COLO668 (cell line): ENCODE measurements around the gene SPINK5.
"Not testable (repeated sequence)": the region's sequence is repeated elsewhere in the genome, so short reads cannot be mapped to it uniquely, and the experiment has no call there.

Source experiments
- DNase-seq: peaks from one replicate; lab custom pipeline; 2025; ENCODE audit not compliant: unreplicated experiment; lab: John Stamatoyannopoulos, UW

Gene SPINK5, protein sequence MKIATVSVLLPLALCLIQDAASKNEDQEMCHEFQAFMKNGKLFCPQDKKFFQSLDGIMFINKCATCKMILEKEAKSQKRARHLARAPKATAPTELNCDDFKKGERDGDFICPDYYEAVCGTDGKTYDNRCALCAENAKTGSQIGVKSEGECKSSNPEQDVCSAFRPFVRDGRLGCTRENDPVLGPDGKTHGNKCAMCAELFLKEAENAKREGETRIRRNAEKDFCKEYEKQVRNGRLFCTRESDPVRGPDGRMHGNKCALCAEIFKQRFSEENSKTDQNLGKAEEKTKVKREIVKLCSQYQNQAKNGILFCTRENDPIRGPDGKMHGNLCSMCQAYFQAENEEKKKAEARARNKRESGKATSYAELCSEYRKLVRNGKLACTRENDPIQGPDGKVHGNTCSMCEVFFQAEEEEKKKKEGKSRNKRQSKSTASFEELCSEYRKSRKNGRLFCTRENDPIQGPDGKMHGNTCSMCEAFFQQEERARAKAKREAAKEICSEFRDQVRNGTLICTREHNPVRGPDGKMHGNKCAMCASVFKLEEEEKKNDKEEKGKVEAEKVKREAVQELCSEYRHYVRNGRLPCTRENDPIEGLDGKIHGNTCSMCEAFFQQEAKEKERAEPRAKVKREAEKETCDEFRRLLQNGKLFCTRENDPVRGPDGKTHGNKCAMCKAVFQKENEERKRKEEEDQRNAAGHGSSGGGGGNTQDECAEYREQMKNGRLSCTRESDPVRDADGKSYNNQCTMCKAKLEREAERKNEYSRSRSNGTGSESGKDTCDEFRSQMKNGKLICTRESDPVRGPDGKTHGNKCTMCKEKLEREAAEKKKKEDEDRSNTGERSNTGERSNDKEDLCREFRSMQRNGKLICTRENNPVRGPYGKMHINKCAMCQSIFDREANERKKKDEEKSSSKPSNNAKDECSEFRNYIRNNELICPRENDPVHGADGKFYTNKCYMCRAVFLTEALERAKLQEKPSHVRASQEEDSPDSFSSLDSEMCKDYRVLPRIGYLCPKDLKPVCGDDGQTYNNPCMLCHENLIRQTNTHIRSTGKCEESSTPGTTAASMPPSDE

DNA sequence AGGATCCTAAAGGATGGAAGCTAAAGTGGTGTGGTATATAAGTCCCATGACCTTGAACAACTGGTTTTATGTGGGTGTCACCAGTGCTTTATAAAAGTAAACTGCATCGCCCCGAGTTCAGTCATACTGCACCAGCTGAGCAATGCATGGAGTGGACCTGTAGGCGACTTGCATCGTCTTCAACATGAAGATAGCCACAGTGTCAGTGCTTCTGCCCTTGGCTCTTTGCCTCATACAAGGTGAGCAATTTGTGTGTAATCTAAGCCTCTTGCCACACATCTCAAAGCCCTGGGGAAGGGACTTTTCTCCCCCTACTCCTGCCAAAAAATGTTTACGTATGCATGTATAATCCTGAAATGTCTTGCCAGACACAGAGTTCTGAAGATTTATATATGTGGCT is at the start of gene SPINK5:
Gene SPINK5 (plus strand): TSS at position 120 of the 400 bp plus-strand sequence. CDS start 65 bp downstream, at position 185.
- DNase-seq, result no peak

DNA sequence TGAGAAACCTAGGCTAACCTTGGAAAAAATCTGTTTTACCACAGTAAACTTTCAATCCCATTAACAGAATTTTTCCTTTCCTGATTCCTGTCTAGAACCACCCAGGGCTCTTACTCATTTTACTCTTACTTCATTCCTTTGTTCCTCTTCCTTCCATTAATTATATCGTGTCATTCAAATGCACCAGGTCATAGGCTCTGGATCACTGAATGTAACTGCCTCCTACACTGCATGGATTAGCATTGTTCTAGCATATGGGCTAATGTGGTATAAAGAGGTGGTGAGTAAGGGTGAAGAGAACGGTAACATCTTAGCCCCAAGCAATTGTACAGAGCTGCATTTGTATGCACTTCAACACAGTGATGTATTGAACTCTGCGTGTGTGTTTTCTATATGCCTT is 49.5 kb upstream of the SPINK5 start:
- no peak for DNase-seq

DNA sequence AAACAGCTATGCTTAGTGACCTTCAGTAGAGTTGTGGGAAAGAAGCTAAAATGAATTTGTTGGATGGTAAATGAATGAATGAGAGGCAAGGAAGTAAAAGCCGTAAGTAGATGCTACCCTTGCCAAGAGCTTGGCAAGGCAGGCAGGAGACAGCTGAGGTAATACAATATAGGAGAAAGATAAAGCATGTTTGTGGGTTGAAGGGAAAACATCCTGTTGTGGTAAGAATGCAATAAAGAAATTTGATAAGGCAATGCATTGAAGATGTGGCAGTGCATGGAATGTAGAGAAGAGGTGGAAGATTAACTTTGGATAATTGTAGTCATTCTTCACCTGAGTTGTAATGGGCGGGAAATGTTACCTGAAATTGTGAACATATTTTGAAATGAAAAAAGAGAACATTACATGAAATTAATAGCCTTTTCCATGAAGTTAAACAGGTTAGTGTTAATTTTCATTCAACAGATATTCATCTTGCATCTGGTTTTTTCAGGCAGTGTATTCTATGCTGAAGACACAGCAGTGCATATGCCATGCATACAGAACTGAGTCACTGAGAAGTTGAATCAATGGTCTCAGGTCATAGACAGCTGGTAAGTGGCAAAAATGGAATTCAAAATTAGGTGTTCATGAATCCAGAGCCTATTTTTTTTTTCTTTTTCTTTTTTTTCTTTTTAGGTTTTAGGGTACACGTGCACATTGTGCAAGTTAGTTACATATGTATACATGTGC is 43.4 kb upstream of the SPINK5 start:
- DNase-seq, result no peak

DNA sequence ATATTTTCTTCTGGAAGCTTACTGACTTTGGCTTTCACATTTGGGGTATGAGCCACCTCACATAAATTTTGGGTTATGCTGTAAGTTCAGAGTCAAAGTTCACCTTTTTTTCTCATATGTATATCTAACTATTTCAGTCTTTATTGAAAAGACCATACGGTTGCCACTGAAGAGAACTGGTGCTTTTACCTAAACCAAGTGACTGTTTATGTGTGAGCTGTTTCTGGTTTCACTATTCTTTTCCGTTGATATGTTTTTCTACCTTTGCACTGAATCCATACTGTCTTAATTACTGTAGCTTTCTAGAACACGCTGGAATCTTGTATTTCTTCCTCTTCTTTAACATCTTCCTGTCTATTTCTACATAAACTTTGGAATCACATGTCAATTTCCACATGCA is 36.3 kb upstream of the SPINK5 start:
- no peak for DNase-seq

DNA sequence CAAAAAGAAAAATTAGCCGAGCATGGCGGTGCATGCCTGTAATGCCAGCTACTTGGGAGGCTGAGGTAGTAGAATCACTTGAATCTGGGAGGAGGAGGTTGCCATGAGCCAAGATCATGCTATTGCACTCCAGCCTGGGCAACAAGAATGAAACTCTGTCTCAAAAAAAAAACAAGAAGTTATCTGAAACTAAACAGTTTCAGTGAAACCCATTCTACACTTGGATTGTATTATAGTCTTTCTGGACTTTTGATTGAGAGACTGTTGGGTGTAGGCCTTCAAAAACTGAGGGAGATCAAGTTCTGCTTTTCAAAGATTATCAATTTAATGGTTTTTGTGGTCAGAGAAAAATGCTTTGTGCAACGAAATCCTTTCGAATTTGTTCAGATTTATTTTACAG is 34.6 kb upstream of the SPINK5 start:
- no peak for DNase-seq

DNA sequence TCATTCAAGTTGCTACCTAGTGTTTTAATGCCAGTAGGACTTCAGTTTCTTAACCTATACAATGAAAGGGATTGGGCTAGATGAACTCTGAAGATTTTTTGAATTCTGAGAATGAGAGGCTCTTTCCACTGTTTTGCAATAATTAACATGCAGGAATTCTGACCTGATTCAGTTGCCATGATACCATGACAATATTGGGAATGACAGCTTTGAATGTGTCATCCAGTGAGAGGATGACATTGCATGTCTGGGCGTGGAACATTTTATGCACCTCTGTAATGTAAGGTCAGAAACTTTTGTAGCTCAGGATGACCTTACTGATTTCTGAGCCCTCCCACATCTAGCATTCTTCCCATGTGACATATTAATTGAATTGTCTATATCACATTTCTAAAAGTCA is 30.6 kb upstream of the SPINK5 start:
- DNase-seq, result no peak

DNA sequence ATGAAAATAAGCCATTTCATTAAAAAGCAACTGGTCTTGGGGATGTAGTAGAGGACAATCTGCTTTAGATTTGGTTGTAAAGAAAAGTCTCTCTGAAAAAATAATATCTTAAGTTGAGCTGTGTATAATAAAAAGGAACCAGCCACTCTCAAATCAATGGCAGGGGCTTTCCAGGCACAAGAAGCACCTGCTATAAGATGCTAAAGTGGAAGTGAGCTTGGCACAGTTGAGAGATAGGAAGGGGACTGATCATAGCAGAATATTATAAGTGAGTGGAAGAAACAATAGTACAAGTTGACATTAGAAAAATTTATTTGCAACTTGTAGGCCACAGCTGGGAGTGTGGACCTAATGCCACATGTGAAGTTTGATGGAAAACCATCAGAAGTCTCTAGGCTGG is 28.1 kb upstream of the SPINK5 start:
- no peak for DNase-seq

DNA sequence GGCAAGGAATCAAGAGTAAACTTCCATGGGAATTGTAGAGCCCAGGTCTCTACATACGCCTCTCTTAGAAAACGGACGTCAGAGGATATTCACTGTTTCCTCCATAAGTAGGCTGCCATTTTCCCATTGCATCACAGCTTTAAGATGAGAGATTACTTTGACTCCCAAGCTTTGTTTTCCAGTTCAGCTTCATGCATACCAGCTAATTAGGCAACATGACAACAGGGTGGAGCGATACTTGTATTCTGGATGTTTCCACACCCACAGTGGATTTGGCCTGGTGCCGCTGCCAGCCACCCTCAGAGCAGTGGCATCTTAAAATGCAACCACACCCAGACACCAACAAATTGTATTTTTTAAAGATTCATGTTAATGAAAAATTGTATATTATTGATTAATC is 20.9 kb upstream of the SPINK5 start:
- DNase-seq, result no peak

DNA sequence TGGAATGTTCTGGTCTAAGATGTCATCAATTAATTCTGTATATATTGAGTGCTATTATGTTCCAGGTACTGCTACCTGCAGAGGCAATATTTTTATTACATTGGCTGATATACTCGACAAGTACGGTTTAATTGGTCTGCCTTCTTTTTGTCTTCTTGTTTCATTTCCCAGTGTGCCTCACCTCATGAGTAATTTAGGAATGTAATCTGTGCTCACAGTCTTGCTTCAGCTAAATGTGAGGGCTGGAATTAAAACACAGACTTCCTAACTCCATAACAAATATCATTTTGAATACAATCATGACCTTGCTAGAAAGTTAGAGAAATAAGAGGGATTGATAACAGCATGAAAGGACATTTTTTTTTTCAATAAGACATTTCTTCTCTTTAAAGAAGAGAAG is 20.1 kb upstream of the SPINK5 start:
- no peak for DNase-seq

DNA sequence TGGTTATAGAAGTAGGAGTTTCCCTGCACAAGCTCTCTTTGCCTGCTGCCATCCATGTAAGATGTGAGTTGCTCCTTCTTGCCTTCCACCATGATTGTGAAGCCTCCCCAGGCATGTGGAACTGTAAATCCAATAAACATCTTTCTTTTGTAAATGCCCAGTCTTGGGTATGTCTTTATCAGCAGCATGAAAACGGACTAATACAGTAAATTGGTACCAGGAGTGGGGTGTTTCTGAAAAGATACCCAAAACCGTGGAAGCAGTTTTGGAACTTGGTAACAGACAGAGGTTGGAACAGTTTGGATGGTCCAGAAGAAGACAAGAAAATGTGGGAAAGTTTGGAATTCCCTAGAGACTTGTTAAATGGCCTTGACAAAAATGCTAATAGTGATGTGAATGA is 8.6 kb upstream of the SPINK5 start:
- not testable (repeated sequence) for DNase-seq

DNA sequence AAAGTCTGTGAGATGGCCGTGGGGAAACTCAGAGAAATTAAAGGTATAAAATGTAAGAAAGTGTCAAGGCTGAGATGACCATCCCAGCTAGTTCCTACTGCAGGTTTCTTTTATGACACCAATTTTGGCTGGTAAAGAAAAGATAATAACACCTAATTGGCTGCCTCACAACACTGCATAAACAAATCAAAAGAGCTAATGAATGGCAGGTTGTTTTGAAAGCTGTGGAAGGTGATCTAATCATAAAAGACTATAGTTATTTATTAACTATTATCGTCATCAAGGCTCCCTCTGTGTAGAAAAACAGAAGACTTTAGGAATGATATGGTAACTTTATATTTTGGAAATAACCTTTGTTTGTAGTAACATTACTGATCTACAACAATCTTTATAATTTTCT is 3.5 kb upstream of the SPINK5 start:
- DNase-seq, result no peak

DNA sequence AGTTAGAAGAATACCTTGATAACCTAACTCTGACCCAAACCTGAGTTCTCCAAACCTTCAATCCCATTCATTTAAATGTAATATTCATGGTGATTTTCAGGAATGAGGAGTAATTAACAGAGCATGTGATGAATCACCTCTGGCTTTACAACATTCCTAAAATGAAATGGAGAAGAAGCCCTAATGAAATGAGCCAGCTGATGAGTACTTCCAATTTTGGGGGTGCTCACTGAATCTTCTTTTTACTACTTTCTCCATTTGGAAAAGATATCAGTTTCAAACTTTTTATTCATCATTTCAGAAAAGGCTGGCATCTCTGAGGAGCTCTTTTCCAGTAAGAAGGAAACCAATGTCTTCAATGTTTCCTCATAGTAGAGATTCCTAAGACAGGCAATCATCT is 2.9 kb upstream of the SPINK5 start:
- DNase-seq, result no peak

DNA sequence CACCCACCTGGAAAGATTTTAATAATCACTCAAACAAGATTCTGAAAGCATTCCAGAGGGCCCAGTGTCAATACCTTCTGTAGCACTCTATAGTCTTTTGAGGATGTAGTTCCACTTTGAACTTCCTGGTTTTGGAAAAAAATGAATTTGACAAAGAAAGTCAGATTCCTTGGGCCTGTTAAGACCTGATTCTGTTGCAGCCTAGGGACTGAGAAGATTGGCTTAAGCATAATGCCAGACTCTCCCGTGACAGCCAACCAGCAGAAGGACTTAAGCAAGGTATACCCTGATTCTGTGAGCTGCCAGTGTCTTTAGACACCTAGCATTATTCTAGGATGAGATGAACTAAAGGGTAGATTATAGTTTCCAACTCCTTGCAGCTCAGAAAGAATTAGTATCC is 6.8 kb downstream of the SPINK5 start:
- DNase-seq, result no peak

DNA sequence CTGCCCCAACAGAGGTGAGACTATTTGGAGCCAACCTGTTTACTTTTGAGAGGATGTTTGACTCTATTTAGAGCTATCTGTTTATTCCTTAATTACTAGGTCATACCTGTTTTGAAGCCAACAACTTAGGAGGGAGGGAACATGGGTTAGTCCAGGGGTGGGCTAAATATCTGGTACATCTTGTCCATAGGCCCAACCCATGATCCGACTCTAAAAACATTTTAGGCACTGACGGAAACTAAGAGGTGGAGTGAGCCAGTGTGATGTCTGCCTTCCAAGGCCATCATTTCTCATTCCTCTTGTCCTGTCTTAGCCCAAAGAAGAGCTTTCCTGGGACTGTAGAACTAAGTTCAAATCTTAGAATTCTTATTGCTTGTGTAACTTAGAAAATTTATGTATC is 8.4 kb downstream of the SPINK5 start:
- no peak for DNase-seq

DNA sequence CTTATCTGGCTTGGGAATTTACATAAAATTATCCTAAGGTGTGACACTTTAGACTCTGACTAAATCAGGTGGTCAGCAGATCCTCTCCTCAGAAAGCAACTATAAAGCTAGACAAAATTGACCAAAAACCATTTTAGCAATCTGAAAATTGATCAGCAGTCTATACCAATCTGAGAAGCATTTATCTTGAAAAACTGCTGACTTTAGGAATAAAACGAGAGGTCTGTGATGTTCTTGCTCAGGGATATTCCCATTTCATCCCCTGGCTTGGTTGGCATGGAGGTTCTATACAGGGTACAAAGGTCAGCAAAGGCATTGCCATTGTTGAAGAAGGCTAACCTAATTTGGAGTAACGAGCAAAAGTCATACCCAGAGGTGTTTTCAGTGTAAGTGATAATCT is 11.7 kb downstream of the SPINK5 start:
- no peak for DNase-seq

DNA sequence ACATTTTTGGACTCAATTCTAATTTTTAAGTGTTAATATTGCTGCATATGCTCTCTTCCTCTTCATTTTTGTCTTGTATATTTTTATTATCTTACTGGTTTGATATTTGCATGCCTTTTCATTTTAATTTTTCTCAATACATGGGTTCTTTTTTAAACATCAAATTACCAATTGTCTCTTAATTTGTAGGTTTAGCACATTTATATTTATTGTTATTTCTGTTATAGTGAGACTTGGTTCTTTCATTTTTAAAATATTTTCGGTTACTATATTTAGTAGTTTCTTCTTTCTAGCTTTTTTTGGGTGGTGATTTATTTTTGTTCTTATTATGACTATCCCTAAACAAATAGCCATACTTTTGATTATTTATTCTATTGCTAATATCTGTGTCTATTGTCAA is 19.4 kb downstream of the SPINK5 start:
- DNase-seq, result no peak

DNA sequence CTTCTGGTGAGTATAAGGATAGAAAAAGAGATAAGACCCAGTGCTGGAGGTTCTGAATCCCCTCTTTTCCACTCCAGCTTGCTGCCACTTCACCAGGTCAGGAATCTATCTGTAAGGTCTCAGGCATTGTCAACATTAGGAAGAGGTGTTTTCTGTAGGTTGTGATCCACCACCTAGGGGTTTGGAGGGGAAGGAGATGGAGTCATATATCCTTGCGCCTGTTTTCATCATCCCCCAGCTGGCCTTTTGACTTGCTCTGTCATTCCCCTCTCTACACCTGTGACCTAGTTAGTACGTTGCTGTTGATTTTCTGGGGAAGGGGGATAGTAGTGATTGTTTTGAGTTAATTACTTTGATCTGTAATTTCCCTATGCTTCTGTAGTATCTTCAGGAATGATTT is 20.5 kb downstream of the SPINK5 start:
- DNase-seq, result no peak

DNA sequence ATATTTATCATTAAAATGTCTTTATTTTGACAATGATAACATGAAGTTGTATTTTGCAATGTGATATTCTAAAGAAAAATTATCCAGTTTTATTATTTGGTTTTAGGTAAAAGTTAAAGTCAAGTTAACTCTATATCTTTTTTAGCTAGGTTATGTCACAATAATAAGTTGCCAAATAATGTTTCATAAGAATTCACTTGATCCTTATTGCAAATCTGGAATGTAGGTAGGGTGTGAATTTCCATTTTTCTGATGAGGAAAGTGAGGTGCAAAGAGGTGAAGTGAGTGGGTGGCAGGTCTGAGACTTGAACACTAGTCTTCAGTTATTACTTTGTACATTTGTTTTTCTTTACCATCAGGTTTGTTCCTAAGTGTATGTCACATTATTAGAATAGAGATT is 21.5 kb downstream of the SPINK5 start:
- DNase-seq, result no peak

DNA sequence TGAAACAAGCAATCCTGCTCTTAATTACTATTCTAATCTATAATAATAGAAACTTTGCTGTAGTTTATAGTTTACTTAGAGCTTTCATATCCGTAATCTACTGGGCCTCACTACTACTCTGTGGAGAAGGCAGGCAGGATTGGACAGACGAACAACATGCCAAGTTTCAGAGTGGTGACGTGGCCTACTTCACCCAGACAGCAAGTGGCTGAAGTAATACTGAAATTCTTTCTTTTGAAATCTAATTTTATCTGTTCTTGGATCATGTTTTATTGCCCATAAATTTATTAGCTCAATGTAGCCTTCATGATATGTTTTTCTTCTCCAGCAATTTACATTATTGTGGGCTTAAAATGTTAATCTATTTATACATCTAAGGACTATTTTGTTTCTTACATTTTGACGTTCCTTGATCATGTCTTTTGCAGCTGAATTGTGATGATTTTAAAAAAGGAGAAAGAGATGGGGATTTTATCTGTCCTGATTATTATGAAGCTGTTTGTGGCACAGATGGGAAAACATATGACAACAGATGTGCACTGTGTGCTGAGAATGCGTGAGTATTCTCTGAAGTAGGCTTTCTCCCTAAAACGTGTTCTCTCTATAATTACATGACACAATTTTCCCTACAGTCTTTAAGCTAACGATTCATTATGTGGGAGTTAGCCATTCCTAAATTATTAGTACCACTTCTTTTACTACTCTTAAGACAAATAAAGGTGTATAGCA is 22.4 kb downstream of the SPINK5 start:
- no peak for DNase-seq

DNA sequence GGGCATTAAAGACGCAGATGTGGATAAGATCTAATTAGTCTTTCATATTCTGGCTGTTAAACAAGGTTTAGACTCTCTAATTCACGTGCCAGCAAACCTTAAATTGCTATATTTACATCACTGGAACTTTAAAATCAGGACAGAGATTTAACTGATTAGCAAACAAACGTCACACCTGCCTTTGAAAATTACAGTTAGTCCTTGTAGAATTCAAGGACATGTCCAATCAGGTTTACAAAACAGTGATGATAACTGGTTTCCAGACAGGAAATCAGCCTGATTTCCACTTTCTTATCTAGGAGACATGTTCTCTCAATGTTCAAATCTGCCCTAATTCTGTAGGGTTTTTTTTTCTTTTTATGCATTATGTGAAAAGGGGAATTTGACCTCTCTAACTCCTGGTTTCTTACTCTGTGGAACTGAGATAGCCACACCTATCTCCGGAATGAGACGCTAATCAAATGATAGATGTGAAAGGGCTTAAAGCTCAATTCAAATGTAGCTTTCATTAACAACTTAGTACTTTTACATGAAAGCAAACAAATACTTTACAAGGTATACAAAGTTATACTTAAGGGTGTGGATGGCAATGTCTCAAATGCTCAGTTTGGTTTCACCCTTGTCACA is 26.5 kb downstream of the SPINK5 start:
- DNase-seq, result no peak
